ENCODE data around the gene SMOC2.
"Not testable (repeated sequence)": the region's sequence is repeated elsewhere in the genome, so short reads cannot be mapped to it uniquely, and the experiment has no call there.

The SMOC2 gene

GRCh38 chr6:168686029-168686738 is 245.2 kb downstream of the SMOC2 start:
- no peak overlapping the region for H3K27ac ChIP-seq
- no peak overlapping the region for H3K9ac ChIP-seq (ENCODE audit: insufficient read length)
- H3K9me3 ChIP-seq (ENCODE audit: low read depth, low read length), result no peaks in the 10 kb centered on the region
- DNase-seq (ENCODE audit: low read depth, low spot score), result no peak
- H3K36me3 ChIP-seq (ENCODE audit: insufficient read depth, low read length), result no peaks in the 10 kb centered on the region
- no peak overlapping the region for H3K4me3 ChIP-seq
- no peak for TF ChIP-seq FOXP2 (optimal IDR thresholded peaks at IDR 0.05; ENCODE audit: control extremely low read depth, extremely low read length, insufficient read depth)

DNA sequence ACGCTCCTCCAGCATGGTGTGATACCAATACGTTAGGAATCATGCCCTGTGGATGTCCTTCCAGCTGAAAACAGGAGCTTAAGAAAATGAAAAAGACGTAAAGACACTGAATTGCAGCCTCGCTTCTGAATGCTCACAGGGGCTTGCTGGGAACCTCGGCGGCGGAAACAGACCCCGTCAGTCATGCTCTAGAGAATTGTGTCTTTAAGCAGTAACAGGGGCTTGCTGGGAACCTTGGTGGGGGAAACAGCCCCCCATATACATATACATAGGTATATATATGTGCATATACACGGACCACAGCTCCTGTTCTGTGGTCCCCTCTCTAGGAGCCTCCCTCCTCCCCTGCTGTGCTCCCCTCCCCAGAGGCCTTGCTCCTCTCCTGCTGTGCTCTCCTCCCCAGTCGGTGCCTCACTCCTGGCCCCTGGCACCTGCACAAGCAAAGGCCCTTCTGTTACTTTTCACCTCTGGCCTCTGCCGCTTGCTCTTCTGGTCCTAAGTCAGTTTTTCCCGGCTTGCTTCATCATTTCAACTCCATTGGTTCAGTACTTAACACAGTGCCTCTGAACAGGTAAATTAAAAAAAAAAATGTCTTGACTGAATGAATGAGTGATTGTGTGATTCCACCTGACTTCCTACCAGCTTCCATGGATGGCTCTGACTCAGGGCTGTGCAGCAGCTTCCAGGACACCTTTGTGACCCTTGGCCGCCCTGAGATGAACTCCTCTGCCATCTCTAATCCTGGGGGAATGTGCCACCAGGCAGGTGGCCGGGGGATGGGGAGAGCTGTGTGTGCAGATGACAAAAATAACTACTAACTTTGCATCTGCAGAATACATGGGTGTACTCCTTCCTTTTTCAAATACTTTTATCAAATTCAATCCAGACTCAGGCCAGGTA is 246.1 kb downstream of the SMOC2 start:
- Histone ChIP-seq H3K4me3 (no peak overlapping the region), H3K9ac (ENCODE audit: insufficient read length) (no peak overlapping the region), H3K27ac (no peak overlapping the region), H3K9me3 (ENCODE audit: low read depth, low read length) (no peaks in the 10 kb centered on the region), H3K36me3 (ENCODE audit: insufficient read depth, low read length) (no peaks in the 10 kb centered on the region)
- TF ChIP-seq FOXP2 (optimal IDR thresholded peaks at IDR 0.05; ENCODE audit: control extremely low read depth, extremely low read length, insufficient read depth) (no peak), POLR2AphosphoS5 (IDR thresholded peaks at IDR 0.05; ENCODE audit: borderline replicate concordance, low read depth, low read length) (no peak), EZH2 (IDR thresholded peaks at IDR 0.05) (no peak)
- DNase-seq (ENCODE audit: low read depth, low spot score), result no peak

DNA sequence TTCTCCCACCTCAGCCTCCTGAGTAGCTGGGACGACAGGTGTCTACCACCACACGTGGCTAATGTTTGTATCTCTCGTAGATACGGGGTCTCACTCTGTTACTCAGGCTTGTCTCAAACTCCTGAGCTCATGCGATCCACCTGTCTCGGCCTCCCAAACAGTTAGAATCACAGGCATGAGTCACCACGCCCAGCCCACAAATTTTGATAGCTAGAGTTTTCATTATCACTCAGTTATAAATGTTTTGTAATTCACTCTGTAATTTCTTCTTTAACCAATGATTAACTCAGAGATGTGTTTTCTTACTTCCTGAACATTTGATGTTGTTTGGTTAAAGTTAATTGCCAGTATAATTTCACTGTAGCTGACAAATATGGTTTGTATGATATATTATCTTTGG is 249.3 kb downstream of the SMOC2 start:
- Histone ChIP-seq H3K4me3 (no peak overlapping the region), H3K9me3 (ENCODE audit: low read depth, low read length) (no peaks in the 10 kb centered on the region), H3K27ac (no peak overlapping the region), H3K9ac (ENCODE audit: insufficient read length) (no peak overlapping the region), H3K36me3 (ENCODE audit: insufficient read depth, low read length) (no peaks in the 10 kb centered on the region)
- TF ChIP-seq FOXP2 (optimal IDR thresholded peaks at IDR 0.05; ENCODE audit: control extremely low read depth, extremely low read length, insufficient read depth), result no peak
- no peak for TF ChIP-seq POLR2AphosphoS5 (IDR thresholded peaks at IDR 0.05; ENCODE audit: borderline replicate concordance, low read depth, low read length)
- TF ChIP-seq EZH2 (IDR thresholded peaks at IDR 0.05), result no peak
- DNase-seq (ENCODE audit: low read depth, low spot score), result no peak

- no peak for TF ChIP-seq EZH2 (IDR thresholded peaks at IDR 0.05)
- no peak for TF ChIP-seq FOXP2 (optimal IDR thresholded peaks at IDR 0.05; ENCODE audit: control extremely low read depth, extremely low read length, insufficient read depth)
- TF ChIP-seq POLR2AphosphoS5 (IDR thresholded peaks at IDR 0.05; ENCODE audit: borderline replicate concordance, low read depth, low read length), result no peak
- no peak overlapping the region for H3K9ac ChIP-seq (ENCODE audit: insufficient read length)
- no peaks in the 10 kb centered on the region for H3K36me3 ChIP-seq (ENCODE audit: insufficient read depth, low read length)
- DNase-seq (ENCODE audit: low read depth, low spot score), result no peak
- H3K27ac ChIP-seq, result no peak overlapping the region
- no peak overlapping the region for H3K4me3 ChIP-seq
- no peaks in the 10 kb centered on the region for H3K9me3 ChIP-seq (ENCODE audit: low read depth, low read length)
Measured at GRCh38 chr6:168691774-168692173, 250.8 kb downstream of the SMOC2 start.

GRCh38 chr6:168692193-168692914 is 251.4 kb downstream of the SMOC2 start:
- Histone ChIP-seq H3K9me3 (ENCODE audit: low read depth, low read length) (no peaks in the 10 kb centered on the region), H3K36me3 (ENCODE audit: insufficient read depth, low read length) (no peaks in the 10 kb centered on the region), H3K4me3 (no peak overlapping the region), H3K9ac (ENCODE audit: insufficient read length) (no peak overlapping the region), H3K27ac (no peak overlapping the region)
- no peak for DNase-seq (ENCODE audit: low read depth, low spot score)
- TF ChIP-seq POLR2AphosphoS5 (IDR thresholded peaks at IDR 0.05; ENCODE audit: borderline replicate concordance, low read depth, low read length) (no peak), FOXP2 (optimal IDR thresholded peaks at IDR 0.05; ENCODE audit: control extremely low read depth, extremely low read length, insufficient read depth) (no peak), EZH2 (IDR thresholded peaks at IDR 0.05) (no peak)

GRCh38 chr6:168692915-168693257 is 251.9 kb downstream of the SMOC2 start:
- not testable (repeated sequence) for H3K9me3 ChIP-seq (ENCODE audit: low read depth, low read length); H3K36me3 ChIP-seq (ENCODE audit: insufficient read depth, low read length); DNase-seq (ENCODE audit: low read depth, low spot score); H3K9ac ChIP-seq (ENCODE audit: insufficient read length); H3K4me3 ChIP-seq; H3K27ac ChIP-seq

GRCh38 chr6:168694797-168695196 is 253.8 kb downstream of the SMOC2 start:
- not testable (repeated sequence) for H3K9ac ChIP-seq (ENCODE audit: insufficient read length); H3K36me3 ChIP-seq (ENCODE audit: insufficient read depth, low read length); H3K4me3 ChIP-seq; H3K9me3 ChIP-seq (ENCODE audit: low read depth, low read length); DNase-seq (ENCODE audit: low read depth, low spot score); H3K27ac ChIP-seq

DNA sequence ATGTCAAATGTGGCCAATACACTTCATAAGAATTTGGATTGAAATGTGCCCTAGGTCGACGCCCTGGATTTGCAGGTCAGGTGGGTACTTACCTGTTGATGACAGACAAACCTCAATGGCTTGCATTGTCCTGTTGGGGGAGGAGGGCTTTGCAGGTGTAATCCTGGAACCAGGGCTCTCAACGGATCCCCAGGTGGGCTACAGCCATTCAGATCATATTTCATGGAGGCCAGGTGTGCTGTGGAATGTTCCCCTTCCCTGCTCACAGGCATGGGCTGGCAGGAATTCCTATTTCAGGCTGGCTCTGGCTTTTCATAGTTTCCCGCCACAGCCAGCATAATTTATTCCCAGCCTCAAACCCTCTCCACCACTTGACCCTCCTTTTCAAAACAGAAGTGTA is 254.7 kb downstream of the SMOC2 start:
- H3K9ac ChIP-seq (ENCODE audit: insufficient read length), result no peak overlapping the region
- H3K27ac ChIP-seq, result no peak overlapping the region
- no peak overlapping the region for H3K4me3 ChIP-seq
- DNase-seq (ENCODE audit: low read depth, low spot score), result no peak
- no peaks in the 10 kb centered on the region for H3K9me3 ChIP-seq (ENCODE audit: low read depth, low read length)
- H3K36me3 ChIP-seq (ENCODE audit: insufficient read depth, low read length), result no peaks in the 10 kb centered on the region
- TF ChIP-seq EZH2 (IDR thresholded peaks at IDR 0.05) (no peak), POLR2AphosphoS5 (IDR thresholded peaks at IDR 0.05; ENCODE audit: borderline replicate concordance, low read depth, low read length) (no peak), FOXP2 (optimal IDR thresholded peaks at IDR 0.05; ENCODE audit: control extremely low read depth, extremely low read length, insufficient read depth) (no peak)
